ENCODE results near the gene FCSK. TPM values are rescaled to one million over a fixed set of nuclear protein-coding genes. Genes with fewer than 3 reads are reported as not detected.

The FCSK gene
- total and polyA plus RNA-seq, 2 of the 8 experiments (the other 6 are each of a cell fraction or from before 2014, with no cell fraction given): 4.6 to 5.1 TPM

DNA sequence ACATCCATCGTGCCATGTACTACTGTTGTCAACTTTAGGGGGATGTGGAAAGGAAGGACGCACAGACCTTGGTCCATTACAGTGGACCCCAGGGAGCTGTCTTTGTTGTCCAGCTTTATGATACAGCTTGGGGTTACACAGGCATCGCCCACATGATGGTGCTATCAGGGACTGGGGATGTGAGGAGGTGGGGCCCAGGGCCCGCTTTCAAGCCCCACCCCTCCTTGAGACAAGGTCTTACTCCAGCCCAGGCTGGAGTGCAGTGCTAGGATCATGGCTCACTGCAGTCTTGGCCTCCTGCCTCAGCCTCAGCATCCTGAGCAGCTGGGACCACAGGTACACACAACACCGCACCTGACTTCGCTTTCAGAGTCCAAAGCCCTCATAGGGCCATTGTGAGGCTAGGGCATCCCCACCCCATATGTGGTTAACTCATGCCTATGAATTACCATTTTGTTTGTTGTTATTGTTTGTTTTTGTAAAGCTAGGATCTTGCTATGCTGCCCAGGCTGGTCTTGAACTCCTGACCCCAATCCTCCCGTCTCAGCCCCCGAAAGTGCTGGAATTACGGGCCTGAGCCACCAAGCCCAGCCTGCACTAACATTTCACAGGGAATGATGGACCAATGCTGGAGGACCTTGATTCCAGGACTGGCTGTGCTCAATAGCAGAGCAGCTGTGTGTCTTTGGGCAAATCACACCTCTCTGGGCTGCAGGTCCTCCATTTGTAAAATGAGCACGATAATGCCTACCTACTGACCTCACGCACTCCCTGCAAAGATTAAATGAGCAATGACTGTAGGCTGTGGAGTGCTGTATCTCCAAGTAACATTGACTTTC, 32.7 kb upstream of the FCSK start:
- Histone ChIP-seq H3K27ac (ENCODE audit: low read depth, low read length) (no peak overlapping the region), H3K79me1 (ENCODE audit: low read depth, low read length) (peaks cover 18% of the 10 kb centered on the region), H2BK12ac (ENCODE audit: low read depth, low read length) (peak overlapping the region; percentile 1; the same call in 1 of the 2 replicates), H3K9me3 (ENCODE audit: insufficient read depth in 2 of 2, low read depth in 1 of 2, low read length in 1 of 2) (no peaks in the 10 kb centered on the region), H3K9ac (replicated peaks in 1 of 4; ENCODE audit: extremely low read depth in 1 of 4, low read depth in 3 of 4, low read length in 3 of 4) (peak overlapping the region in 2 of 4 experiments; percentile 8 to 18; a peak in 1 of 7 replicates), H3K4me1 (replicated peaks in 1 of 4; ENCODE audit: control insufficient read depth in 3 of 4, insufficient read depth in 4 of 4, low read length in 3 of 4) (peaks cover 0 to 28% (median 20%) of the 10 kb centered on the region in 4 experiments; a peak in 6 of 7 replicates), H4K91ac (replicated peaks; ENCODE audit: insufficient read length, low read length) (no peak overlapping the region), H3K4ac (replicated peaks; ENCODE audit: insufficient read length, low read depth, low read length) (no peak overlapping the region), H2BK5ac (ENCODE audit: low read depth, low read length) (no peak overlapping the region), H3K56ac (replicated peaks; ENCODE audit: insufficient read length, low read depth, low read length) (no peak overlapping the region), H2AK5ac (ENCODE audit: low read depth, low read length) (no peak overlapping the region), H3K27me3 (replicated peaks in 1 of 4; ENCODE audit: control insufficient read depth in 3 of 4, extremely low read depth in 1 of 4, insufficient read depth in 3 of 4, low read length in 3 of 4) (no peaks in the 10 kb centered on the region), H3K23ac (ENCODE audit: insufficient read length) (no peak overlapping the region), H2BK120ac (replicated peaks; ENCODE audit: low read depth, low read length) (no peak overlapping the region), H3K18ac (ENCODE audit: extremely low read depth, low read length) (no peak overlapping the region), H3K36me3 (ENCODE audit: control insufficient read depth in 2 of 4, insufficient read depth in 4 of 4, low read length in 3 of 4) (no peaks in the 10 kb centered on the region), H2BK15ac (ENCODE audit: low read length) (no peak overlapping the region; the same call in 1 of the 2 replicates), H3K4me3 (ENCODE audit: extremely low read depth in 1 of 4, insufficient read depth in 2 of 4, low read depth in 3 of 4, low read length in 4 of 4) (no peak overlapping the region), H3K14ac (ENCODE audit: insufficient read length) (no peak overlapping the region), H2BK20ac (ENCODE audit: low read length) (no peak overlapping the region), H3K23me2 (ENCODE audit: low read depth, low read length) (no peaks in the 10 kb centered on the region), H3K4me2 (ENCODE audit: insufficient read depth in 1 of 2, low read depth in 2 of 2, low read length in 2 of 2) (no peak overlapping the region), H4K5ac (ENCODE audit: insufficient read length, low read depth, low read length) (no peak overlapping the region), H3K79me2 (ENCODE audit: control insufficient read depth in 1 of 2, insufficient read depth in 2 of 2, low read length in 2 of 2) (peaks cover 0 to 67% of the 10 kb centered on the region in 2 experiments; a peak in 2 of 4 replicates), H4K20me1 (replicated peaks in 1 of 2; ENCODE audit: control insufficient read depth in 1 of 2, insufficient read depth in 2 of 2, low read length in 2 of 2) (peaks cover 6 to 23% of the 10 kb centered on the region in 2 experiments), H4K8ac (ENCODE audit: extremely low read depth, insufficient read depth, low read length) (no peak overlapping the region; the same call in 1 of the 2 replicates), H2AFZ (ENCODE audit: low read length) (no peak overlapping the region)
- DNase-seq (ENCODE audit: low read depth in 1 of 2, low spot score in 2 of 2): no peak
- TF ChIP-seq KDM1A (IDR thresholded peaks at IDR 0.05; ENCODE audit: borderline replicate concordance, low read length) (0 out of 2 replicates have a peak, but pooled peaks have one; percentile 16), HDAC6 (IDR thresholded peaks at IDR 0.05; ENCODE audit: low read depth, low read length) (no peak), EZH2 (IDR thresholded peaks at IDR 0.05; ENCODE audit: low read depth, low read length, severe bottlenecking) (no peak)
- ChIA-PET POLR2A (ENCODE audit: partially characterized antibody) (interaction anchor here (0.6 to 1.8 kb wide), 5 partner anchors 11 to 40 kb away, joined by 3 to 5 read pairs (median 4); partner anchors contain the start of gene ST3GAL2), CTCF (ENCODE audit: partially characterized antibody) (interaction anchor here (0.6 to 2.8 kb wide), 9 partner anchors 11 to 233 kb away, joined by 3 to 11 read pairs (median 4); partner anchors contain the start of gene ST3GAL2)
- 94% methylated on average over 11 of the region's 11 CpGs; no CpG with 5 or more reads in 1 of the 2 experiments for WGBS, 2 experiments (ENCODE audit: extremely low coverage in 1 of 2, insufficient coverage in 1 of 2, insufficient read length in 1 of 2, insufficient replicate concordance in 2 of 2, low coverage in 1 of 2, low lambda C conversion rate in 2 of 2, missing lambda C conversion rate in 1 of 2)
- no peak for FAIRE-seq
